ENCODE data around the gene MAML2. TPM values are rescaled to one million over a fixed set of nuclear protein-coding genes. Genes with fewer than 3 reads are reported as not detected.

MAML2 gene
- total RNA-seq, 4 donors from 2014 or later, result 17.6 to 31.6 (median 25.8) TPM

DNA sequence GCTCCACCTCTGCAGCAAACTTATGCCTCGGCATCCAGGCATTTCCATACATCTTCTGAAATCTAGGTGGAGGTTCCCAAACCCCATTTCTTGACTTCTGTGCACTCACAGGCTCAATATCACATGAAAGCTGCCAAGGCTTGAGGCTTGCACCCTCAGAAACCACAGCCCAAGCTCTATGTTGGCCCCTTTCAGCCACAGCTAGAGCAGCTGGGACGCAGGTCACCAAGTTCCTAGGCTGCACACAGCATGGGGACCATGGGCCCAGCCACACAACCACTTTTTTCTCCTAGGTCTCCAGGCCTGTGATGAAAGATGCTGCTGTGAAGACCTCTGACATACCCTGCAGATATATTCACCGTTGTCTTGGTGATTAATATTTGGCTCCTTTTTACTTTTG lies 394.4 kb downstream of the MAML2 start:
- DNase-seq (ENCODE audit: low spot score in 2 of 2), result no peak
- no peak overlapping the region for H3K4me3 ChIP-seq (ENCODE audit: low read depth, poor library complexity, severe bottlenecking)
- intact Hi-C loops (cut with DNase I; ENCODE audit: low total_unique reads), result no loop called here
- 94 to 98% methylated on average over 3 of the region's 3 CpGs for WGBS, 2 donors
- TF ChIP-seq, protein P1, sequence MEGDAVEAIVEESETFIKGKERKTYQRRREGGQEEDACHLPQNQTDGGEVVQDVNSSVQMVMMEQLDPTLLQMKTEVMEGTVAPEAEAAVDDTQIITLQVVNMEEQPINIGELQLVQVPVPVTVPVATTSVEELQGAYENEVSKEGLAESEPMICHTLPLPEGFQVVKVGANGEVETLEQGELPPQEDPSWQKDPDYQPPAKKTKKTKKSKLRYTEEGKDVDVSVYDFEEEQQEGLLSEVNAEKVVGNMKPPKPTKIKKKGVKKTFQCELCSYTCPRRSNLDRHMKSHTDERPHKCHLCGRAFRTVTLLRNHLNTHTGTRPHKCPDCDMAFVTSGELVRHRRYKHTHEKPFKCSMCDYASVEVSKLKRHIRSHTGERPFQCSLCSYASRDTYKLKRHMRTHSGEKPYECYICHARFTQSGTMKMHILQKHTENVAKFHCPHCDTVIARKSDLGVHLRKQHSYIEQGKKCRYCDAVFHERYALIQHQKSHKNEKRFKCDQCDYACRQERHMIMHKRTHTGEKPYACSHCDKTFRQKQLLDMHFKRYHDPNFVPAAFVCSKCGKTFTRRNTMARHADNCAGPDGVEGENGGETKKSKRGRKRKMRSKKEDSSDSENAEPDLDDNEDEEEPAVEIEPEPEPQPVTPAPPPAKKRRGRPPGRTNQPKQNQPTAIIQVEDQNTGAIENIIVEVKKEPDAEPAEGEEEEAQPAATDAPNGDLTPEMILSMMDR (IDR thresholded peaks at IDR 0.05), result no peak
- TF ChIP-seq POLR2A (IDR thresholded peaks at IDR 0.05), result no peak

- intact Hi-C loops (cut with DNase I; ENCODE audit: low total_unique reads), result no loop called here
- TF ChIP-seq, protein P1 (IDR thresholded peaks at IDR 0.05), result no peak
- no peak for TF ChIP-seq POLR2A (IDR thresholded peaks at IDR 0.05)
- WGBS, 2 donors, result 88 to 89% methylated on average over 4 of the region's 4 CpGs
- no peak for DNase-seq (ENCODE audit: low spot score in 2 of 2)
- H3K4me3 ChIP-seq (ENCODE audit: low read depth, poor library complexity, severe bottlenecking), result no peak overlapping the region
These were observed 398.4 kb downstream of the MAML2 start for GRCh38 chr11:95944623-95945022.

DNA sequence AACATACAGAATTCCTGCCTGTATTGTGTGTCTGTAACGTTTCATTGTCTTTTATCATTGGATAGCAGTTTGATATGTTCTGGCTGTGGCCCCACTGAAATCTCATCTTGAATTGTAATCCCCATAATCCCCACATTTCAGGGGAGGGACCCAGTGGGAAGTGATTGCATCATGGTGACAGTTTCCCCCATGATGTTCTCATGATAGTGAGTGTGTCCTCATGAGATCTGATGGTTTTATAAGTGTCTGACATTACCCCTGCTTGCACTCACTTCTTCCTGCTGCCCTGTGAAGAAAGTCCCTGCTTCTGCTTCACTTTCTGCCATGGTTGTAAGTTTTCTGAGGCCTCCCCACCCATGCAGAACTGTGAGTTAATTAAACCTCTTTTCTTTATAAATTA lies 399.4 kb downstream of the MAML2 start:
- H3K4me3 ChIP-seq (ENCODE audit: low read depth, poor library complexity, severe bottlenecking), result no peak overlapping the region
- intact Hi-C loops (cut with DNase I; ENCODE audit: low total_unique reads), result no loop called here
- TF ChIP-seq, protein P1 (IDR thresholded peaks at IDR 0.05), result no peak
- TF ChIP-seq POLR2A (IDR thresholded peaks at IDR 0.05), result no peak
- WGBS, 2 donors, result 77 to 85% methylated on average over 1 of the region's 1 CpG
- no peak for DNase-seq (ENCODE audit: low spot score in 2 of 2)

DNA sequence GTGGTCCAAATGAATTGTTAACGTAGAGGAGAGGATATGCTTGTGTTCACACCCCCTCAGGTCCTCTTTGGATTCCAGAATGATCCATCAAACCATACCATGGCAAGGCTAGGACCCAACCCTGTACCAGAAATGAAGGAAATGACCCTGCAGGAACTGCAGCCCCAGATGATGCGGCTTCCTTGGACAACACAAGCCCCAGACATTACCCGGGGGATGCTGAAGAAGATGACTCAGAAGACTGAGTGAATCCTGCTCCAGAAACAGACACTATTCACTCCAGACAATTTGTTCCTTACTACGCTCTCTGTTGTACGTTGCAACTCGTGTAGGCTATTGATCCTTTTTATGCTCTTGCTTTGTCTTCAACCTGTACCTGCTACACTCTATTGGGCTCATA lies 403.9 kb downstream of the MAML2 start:
- no peak for TF ChIP-seq POLR2A (IDR thresholded peaks at IDR 0.05)
- TF ChIP-seq, protein P1 (IDR thresholded peaks at IDR 0.05), result no peak
- DNase-seq (ENCODE audit: low spot score in 2 of 2), result no peak
- 73 to 92% methylated on average over 6 of the region's 6 CpGs for WGBS, 2 donors

GRCh38 chr11:95937358-95937757 lies 405.6 kb downstream of the MAML2 start:
- DNase-seq (ENCODE audit: low spot score in 2 of 2), result no peak
- intact Hi-C loops (cut with DNase I; ENCODE audit: low total_unique reads), result no loop called here
- no peak overlapping the region for H3K4me3 ChIP-seq (ENCODE audit: low read depth, poor library complexity, severe bottlenecking)
- TF ChIP-seq, protein P1 (IDR thresholded peaks at IDR 0.05), result no peak
- no peak for TF ChIP-seq POLR2A (IDR thresholded peaks at IDR 0.05)

More for the DNA sequence above, 403.9 kb downstream of the MAML2 start:
- no peak overlapping the region for H3K4me3 ChIP-seq (ENCODE audit: low read depth, poor library complexity, severe bottlenecking)
- intact Hi-C loops (cut with DNase I; ENCODE audit: low total_unique reads), result no loop called here

DNA sequence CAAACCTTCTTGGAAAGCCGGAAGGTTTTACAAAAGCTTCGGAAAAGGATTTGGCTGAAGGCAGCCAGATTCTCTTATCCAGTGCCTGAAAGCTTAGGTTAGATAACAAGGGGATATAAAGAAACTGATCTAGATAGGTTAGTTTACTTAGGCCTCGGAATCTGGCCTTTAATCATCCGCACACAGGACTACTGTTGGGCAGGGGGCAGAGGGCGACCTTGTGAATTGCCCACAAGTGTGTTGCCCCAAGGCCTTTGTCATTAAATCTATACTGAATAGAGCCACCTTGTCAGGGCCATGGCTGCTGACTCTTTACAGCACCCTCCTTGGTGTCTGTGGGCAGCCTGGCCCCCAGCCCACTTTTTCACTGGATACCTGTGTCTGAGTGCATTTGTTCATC lies 409.4 kb downstream of the MAML2 start:
- TF ChIP-seq, protein P1 (IDR thresholded peaks at IDR 0.05), result no peak
- TF ChIP-seq POLR2A (IDR thresholded peaks at IDR 0.05), result no peak
- H3K4me3 ChIP-seq (ENCODE audit: low read depth, poor library complexity, severe bottlenecking), result no peak overlapping the region
- 89 to 97% methylated on average over 5 of the region's 5 CpGs for WGBS, 2 donors
- intact Hi-C loops (cut with DNase I; ENCODE audit: low total_unique reads), result no loop called here
- no peak for DNase-seq (ENCODE audit: low spot score in 2 of 2)
